Parathyroid adenoma (tissue), 2 donors: ENCODE measurements around the gene NHERF2.

Experiments used
- H2AFZ ChIP-seq: fragments of 300-600 bp; sonication (generic); one replicate; pipeline ENCODE4 v1.7.0; 2017; ENCODE audit warnings: antibody characterized with exemption, mild to moderate bottlenecking
- H3K27ac ChIP-seq: fragments of 300-600 bp; sonication (generic); one replicate; pipeline ENCODE4 v1.7.0; 2017
- H3K27me3 ChIP-seq: fragments of 300-600 bp; sonication (generic); one replicate; pipeline ENCODE4 v1.7.0; 2017; ENCODE audit warnings: low read length; ENCODE audit not compliant: control insufficient read depth, insufficient read depth
- H3K36me3 ChIP-seq: fragments of 300-600 bp; sonication (generic); one replicate; pipeline ENCODE4 v1.7.0; 2017; ENCODE audit warnings: low read length; ENCODE audit not compliant: control insufficient read depth, insufficient read depth
- H3K4me1 ChIP-seq: fragments of 300-600 bp; sonication (generic); one replicate; pipeline ENCODE4 v1.7.0; 2017; ENCODE audit warnings: control low read depth
- H3K4me2 ChIP-seq: fragments of 300-600 bp; sonication (generic); one replicate; pipeline ENCODE4 v1.7.0; 2017; ENCODE audit warnings: low read length
- H3K4me3 ChIP-seq: fragments of 300-600 bp; sonication (generic); one replicate; pipeline ENCODE4 v1.7.0; 2017; ENCODE audit warnings: low read depth, low read length
- H3K79me2 ChIP-seq: fragments of 300-600 bp; sonication (generic); one replicate; pipeline ENCODE4 v1.7.0; 2017; ENCODE audit warnings: control low read depth
- H3K9ac ChIP-seq: fragments of 300-600 bp; sonication (generic); one replicate; pipeline ENCODE4 v1.7.0; 2017; ENCODE audit warnings: mild to moderate bottlenecking
- H3K9me3 ChIP-seq: fragments of 300-600 bp; sonication (generic); one replicate; pipeline ENCODE4 v1.7.0; 2017; ENCODE audit warnings: low read length; ENCODE audit not compliant: control insufficient read depth
- CTCF ChIP-seq: fragments of 300-600 bp; sonication (generic); IDR thresholded peaks from one replicate; pipeline ENCODE4 v1.7.0; 2017; ENCODE audit warnings: antibody characterized with exemption, mild to moderate bottlenecking
- donor health status: primary hyperparathyroidism.

NHERF2 gene

GRCh38 chr16:2038382-2039231, 11.9 kb downstream of the NHERF2 start:
- Histone ChIP-seq H3K9me3 (no peaks in the 10 kb centered on the region), H3K4me1 (no peaks in the 10 kb centered on the region), H3K79me2 (no peaks in the 10 kb centered on the region), H3K4me2 (no peak overlapping the region), H3K36me3 (no peaks in the 10 kb centered on the region), H3K4me3 (no peak overlapping the region), H3K27ac (no peak overlapping the region), H2AFZ (no peak overlapping the region), H3K27me3 (no peaks in the 10 kb centered on the region), H3K9ac (no peak overlapping the region)
- TF ChIP-seq CTCF, result no peak

- H2AFZ ChIP-seq, result no peak overlapping the region
- H3K9ac ChIP-seq, result no peak overlapping the region
- H3K79me2 ChIP-seq, result no peaks in the 10 kb centered on the region
- TF ChIP-seq CTCF, result no peak
- no peaks in the 10 kb centered on the region for H3K27me3 ChIP-seq
- no peaks in the 10 kb centered on the region for H3K36me3 ChIP-seq
- no peak overlapping the region for H3K4me3 ChIP-seq
- H3K9me3 ChIP-seq, result no peaks in the 10 kb centered on the region
- H3K4me1 ChIP-seq, result no peaks in the 10 kb centered on the region
- H3K4me2 ChIP-seq, result no peak overlapping the region
- no peak overlapping the region for H3K27ac ChIP-seq
Measured at GRCh38 chr16:2039274-2040031, 12.8 kb downstream of the NHERF2 start.

GRCh38 chr16:2040041-2040786, 13.5 kb downstream of the NHERF2 start:
- H3K4me1 ChIP-seq, result no peaks in the 10 kb centered on the region
- no peaks in the 10 kb centered on the region for H3K79me2 ChIP-seq
- H3K4me3 ChIP-seq, result no peak overlapping the region
- no peak overlapping the region for H3K9ac ChIP-seq
- H2AFZ ChIP-seq, result no peak overlapping the region
- H3K27me3 ChIP-seq, result no peaks in the 10 kb centered on the region
- no peak for TF ChIP-seq CTCF
- no peaks in the 10 kb centered on the region for H3K36me3 ChIP-seq
- no peak overlapping the region for H3K4me2 ChIP-seq
- H3K9me3 ChIP-seq, result no peaks in the 10 kb centered on the region
- no peak overlapping the region for H3K27ac ChIP-seq

- H3K36me3 ChIP-seq, result no peaks in the 10 kb centered on the region
- H3K4me3 ChIP-seq, result no peak overlapping the region
- H3K4me2 ChIP-seq, result no peak overlapping the region
- H3K27me3 ChIP-seq, result no peaks in the 10 kb centered on the region
- no peaks in the 10 kb centered on the region for H3K9me3 ChIP-seq
- H3K9ac ChIP-seq, result no peak overlapping the region
- H2AFZ ChIP-seq, result no peak overlapping the region
- H3K79me2 ChIP-seq, result peaks cover 3% of the 10 kb centered on the region
- TF ChIP-seq CTCF, result no peak
- H3K4me1 ChIP-seq, result no peaks in the 10 kb centered on the region
- H3K27ac ChIP-seq, result no peak overlapping the region
Measured at GRCh38 chr16:2040787-2041522, 14.3 kb downstream of the NHERF2 start.
